Esophagus squamous epithelium (tissue), 4 donors: ENCODE measurements around the gene ZNF346.

ENCODE experiments used
- CTCF ChIP-seq, 6 experiments: fragments of 450-650 bp in 4 of 6; fragments of 200-600 bp in 2 of 6; sonication (generic) in 2 of 6; IDR thresholded peaks; one replicate each; pipeline ENCODE4 v1.5.1; 2016 to 2019; ENCODE audit warnings: antibody characterized with exemption in 6 of 6, mild to moderate bottlenecking in 4 of 6, moderate library complexity in 4 of 6
- POLR2A ChIP-seq, 4 donors: fragments of 450-650 bp; IDR thresholded peaks; one replicate each; pipeline ENCODE4 v1.6.1; 2017; ENCODE audit warnings: antibody characterized with exemption in 4 of 4, mild to moderate bottlenecking in 4 of 4, moderate library complexity in 3 of 4

GRCh38 chr5:177093803-177094202 lies 71.3 kb downstream of the ZNF346 start:
- TF ChIP-seq POLR2A (IDR thresholded peaks at IDR 0.05) (no peak), CTCF (IDR thresholded peaks at IDR 0.05) (no peak)
